ENCODE measurements around the gene KDM6B.
"Not testable (repeated sequence)": the region's sequence is repeated elsewhere in the genome, so short reads cannot be mapped to it uniquely, and the experiment has no call there.

KDM6B gene

DNA sequence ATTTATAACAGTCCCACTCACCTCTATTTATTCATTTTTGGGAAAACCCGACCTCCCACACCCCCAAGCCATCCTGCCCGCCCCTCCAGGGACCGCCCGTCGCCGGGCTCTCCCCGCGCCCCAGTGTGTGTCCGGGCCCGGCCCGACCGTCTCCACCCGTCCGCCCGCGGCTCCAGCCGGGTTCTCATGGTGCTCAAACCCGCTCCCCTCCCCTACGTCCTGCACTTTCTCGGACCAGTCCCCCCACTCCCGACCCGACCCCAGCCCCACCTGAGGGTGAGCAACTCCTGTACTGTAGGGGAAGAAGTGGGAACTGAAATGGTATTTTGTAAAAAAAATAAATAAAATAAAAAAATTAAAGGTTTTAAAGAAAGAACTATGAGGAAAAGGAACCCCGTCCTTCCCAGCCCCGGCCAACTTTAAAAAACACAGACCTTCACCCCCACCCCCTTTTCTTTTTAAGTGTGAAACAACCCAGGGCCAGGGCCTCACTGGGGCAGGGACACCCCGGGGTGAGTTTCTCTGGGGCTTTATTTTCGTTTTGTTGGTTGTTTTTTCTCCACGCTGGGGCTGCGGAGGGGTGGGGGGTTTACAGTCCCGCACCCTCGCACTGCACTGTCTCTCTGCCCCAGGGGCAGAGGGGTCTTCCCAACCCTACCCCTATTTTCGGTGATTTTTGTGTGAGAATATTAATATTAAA lies 20.2 kb downstream of the KDM6B start:
- DNase-seq: no peak

DNA sequence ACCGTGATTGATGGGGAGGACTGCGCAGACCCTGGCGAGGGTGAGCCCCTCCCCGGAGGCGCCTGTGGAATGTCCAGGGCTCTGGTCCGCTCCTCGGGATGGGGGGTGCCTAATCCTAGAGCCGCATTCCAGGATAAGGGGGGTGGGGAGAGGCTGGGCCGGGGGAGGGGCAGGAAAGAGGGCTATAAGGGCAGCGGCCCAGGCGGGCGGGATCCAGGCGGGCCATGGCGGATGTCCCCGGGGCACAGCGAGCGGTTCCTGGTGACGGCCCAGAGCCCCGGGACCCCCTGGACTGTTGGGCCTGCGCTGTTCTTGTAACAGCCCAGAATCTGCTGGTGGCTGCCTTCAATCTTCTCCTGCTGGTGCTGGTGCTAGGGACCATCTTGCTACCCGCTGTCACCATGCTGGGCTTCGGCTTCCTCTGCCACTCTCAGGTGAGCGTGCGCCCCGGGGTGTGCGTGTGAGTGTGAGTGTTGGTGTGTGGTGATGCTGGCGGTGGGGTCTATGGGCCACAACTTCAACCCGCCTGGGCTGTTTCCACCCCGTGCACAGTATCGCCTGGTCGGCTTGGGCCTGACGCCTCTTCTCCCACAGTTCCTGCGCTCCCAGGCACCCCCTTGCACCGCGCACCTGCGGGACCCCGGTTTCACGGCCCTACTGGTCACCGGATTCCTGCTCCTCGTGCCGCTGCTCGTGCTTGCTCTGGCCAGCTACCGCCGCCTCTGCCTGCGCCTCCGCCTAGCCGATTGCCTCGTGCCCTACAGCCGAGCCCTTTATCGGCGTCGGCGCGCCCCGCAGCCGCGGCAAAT lies 21.0 kb downstream of the KDM6B start, which contains the start of gene TMEM88:
TMEM88 (plus strand) TSS at position 216 of the 809 bp plus-strand sequence; CDS start at position 225, 9 bp downstream.
- DNase-seq: no peak

DNA sequence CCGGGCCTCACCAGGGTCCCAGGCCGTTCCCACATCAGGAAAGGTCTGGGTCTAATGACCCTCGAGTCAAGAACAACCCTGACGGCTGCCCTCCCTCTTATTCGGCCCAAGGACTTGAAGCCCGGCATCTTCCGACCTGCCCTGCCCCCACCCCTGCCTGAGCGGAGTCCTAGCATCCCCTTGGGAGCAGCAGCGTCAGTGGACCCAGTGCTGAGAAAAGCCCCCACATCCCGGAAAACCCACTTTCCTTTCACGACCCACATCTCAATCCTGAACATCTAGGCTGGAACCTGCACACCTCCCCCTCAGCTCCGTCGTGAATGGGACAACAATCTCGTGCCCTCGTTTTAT lies 21.6 kb downstream of the KDM6B start:
- no peak for DNase-seq

DNA sequence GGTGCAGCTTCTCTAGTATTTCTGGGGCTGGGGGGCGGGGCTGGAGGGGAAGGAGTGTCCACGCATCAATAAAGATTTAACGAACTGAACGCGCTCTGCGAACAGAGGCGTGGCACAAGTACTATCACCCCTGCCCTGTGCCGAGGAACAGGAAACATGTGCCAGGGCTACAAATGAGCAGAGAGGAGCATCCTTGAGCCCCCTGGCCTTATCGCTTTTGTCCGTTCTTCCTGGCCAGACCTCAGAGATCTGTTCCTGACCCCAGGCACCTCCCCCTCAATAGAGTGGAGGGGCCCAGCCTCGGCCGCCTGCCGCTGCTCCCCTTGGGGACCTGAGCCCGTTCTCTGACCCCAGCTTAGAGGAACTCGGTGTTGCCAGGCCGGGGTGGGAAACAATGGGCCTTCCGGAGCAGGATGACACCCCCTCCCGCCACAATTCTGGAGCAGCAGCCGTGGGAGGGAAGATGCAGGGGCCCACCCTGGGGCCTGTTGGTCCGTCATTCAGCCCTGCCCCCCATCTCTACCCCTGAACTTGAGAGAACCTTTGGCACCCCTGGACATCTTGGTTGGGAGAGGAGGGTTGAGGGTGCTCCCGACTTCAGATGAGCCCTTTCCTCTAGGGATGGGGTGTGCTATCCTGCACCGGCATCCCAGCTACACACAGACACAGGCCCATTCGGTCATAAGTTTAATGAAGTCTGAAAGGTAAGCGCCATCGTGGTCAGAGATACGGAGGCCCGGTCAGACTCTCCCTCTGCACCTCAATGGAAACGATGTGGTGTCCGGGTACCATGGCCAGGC lies 22.2 kb downstream of the KDM6B start:
- DNase-seq: no peak

DNA sequence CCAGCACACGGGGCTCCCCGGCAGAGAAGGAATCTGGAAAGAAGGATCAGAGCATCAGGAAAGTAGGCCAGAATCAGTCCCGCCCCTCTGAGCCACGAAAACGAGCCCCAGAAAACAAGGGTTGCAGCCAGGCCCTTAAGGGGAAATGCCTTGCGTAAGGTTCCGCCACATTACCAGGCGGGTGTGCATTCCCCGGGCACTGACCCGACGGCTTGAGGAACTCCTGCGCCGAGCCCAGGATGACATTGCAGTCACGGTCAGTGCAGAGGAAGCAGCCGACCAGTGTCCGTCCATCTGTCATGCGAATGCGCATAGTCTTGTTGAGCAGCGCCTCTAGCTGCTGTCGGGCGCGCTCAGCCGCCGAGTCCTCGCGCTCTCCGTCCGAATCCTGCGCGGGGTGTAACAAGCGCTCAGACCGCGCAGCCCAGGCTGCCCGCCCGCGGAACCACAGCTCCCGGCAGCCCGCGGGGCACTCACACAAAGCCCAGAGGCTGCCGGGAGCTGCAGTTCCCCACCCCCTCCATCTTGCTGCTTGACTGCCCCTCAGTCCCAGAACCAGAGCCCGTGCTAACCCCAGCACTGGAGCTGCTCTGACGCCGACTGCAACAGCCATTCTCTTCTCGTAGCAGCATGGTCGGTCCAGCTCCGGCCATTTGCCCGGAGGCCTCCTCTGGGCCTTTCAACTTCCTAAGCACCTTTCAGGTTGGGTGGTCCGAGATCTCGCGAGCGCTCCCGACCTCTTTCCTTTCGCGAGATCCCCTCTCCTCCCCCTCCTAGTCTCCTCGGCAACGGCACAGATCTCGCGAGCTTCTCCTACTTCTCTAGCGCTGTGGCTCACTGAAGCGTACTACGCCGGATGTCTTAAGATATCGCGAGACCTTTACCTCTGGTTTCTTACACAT lies 23.0 kb downstream of the KDM6B start, which contains the start of gene NAA38:
NAA38 (minus strand) TSS at position 749 of the 902 bp plus-strand sequence; CDS start at position 653, 96 bp downstream.
- DNase-seq: peak; percentile 100

GRCh38 chr17:7857713-7858521 lies 23.9 kb downstream of the KDM6B start, which contains the start of gene CYB5D1:
TSS of gene CYB5D1 (plus strand) at chr17:7858003. CDS start at chr17:7858135, 132 bp downstream.
- peak; percentile 95 for DNase-seq

DNA sequence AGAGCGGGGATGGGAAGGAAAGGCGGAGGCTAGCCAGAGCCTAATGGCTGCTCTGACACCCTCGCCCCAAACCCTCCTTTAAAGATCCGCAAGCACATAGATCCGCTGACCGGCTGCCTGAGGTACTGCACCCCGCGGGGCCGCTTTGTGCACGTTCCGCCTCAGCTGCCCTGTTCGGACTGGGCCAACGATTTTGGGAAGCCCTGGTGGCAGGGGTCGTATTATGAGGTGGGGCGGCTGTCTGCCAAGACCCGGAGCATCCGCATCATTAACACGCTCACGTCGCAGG lies 24.4 kb downstream of the KDM6B start:
- peak; percentile 50 for DNase-seq

DNA sequence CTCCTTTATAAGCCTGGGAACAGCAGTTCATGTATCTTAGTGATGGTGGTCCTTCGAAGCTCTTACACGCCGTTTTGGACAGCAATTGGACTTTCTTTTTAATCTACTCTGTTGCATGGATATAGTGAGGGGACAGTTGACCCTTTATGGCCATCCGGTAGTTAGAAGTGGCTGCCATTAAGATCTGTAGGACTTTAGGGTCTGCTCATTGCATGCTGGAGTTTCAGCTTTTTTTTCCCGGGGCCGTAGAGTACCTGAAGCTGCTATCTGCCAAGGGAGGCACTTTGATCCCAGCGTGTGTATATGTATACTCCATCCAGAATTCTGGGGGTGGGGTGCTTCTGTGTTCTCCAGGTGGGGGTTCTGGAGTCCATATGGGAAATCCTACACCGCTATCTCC lies 25.0 kb downstream of the KDM6B start:
- no peak for DNase-seq

GRCh38 chr17:7862692-7863437 lies 28.8 kb downstream of the KDM6B start:
- peak; percentile 72 for DNase-seq

DNA sequence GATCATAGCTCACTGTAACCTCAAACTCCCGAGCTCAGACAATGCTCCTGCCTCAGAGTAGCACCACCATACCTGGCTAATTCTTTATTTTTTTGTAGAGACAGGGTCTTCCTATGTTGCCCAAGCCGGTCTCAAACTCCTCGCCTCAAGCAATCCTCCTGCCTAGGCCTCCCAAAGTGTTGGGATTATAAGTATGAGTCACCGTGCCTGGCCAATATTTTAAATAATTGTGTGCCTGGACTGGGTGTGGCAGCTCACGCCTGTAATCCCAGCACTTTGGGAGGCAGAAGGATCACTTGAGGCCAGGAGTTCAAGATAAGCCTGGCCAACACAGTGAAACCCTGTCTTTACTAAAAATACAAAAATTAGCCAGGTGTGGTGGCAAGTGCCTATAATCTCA lies 30.4 kb downstream of the KDM6B start:
- DNase-seq: not testable (repeated sequence)

DNA sequence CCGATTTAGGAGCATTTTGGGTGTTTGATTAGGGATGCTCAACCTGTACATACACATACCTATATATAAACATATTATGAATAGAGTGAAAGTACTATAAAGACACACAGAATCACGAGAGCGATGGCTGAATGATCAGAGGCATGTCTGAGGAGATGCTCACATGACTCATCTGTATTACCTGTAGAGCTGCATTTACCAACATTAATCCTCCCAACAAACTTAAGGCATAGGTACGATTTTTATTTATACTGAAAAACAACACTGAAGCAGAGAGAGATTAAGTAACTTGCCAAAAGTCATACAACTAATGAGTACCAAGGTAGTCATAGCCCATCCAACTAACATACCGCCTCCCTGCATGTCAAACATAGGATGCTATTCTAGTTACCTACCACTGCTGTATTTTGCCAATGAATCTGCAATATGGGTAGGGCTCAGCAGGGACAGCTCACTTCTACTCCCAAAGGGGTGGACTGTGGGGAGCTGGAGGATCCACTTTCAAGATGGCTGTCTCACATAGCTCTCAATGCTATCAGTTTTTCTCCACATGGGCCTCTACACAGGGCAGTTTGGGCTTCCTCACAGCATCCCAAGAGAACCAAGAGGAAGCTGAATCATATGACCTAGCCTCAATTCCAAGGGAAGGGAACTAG lies 31.1 kb downstream of the KDM6B start:
- DNase-seq: no peak

- no peak for DNase-seq
Measured at GRCh38 chr17:7867881-7868329, 33.9 kb downstream of the KDM6B start.

- no peak for DNase-seq
Measured at GRCh38 chr17:7873051-7873450, 39.0 kb downstream of the KDM6B start.

GRCh38 chr17:7875804-7876370 lies 41.9 kb downstream of the KDM6B start:
- DNase-seq: no peak

- DNase-seq: no peak
Measured at GRCh38 chr17:7878234-7878633, 44.2 kb downstream of the KDM6B start.

DNA sequence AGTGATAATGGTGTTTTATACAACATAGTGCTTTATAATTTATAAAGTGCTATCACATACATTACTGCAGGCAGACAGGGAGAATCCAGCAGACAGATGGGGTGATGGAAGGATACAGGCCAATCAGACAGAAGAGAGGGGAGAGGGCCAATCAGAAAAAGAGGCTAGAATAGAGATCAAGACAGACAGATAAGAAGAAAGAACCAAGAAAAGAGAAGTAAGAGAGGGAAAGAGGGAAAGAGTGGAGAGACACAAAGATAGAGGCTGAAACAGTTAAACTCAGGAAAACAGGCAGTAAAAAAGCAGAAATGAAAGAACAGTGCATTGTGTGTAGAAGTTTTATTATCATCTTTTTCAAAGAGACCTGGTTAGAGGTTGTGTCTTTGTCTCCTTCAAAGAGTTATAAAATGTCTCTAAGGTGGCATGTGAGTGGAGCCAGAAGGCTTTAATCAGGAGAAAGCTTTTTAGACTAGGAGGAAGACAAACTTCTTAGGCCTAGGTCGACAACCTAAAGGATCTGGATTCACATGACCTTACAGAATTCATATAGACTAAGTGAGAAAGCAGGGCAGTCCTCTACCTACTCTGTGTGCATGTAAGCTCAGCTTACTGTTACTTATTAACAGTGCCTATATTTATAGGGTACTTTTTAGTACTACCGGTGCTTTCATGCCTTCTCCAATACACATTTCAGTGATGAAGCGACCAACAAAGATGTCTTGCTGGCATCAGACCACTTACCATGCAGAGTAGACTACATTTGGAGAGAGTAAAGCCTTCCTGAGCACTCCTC lies 46.3 kb downstream of the KDM6B start:
- no peak for DNase-seq

DNA sequence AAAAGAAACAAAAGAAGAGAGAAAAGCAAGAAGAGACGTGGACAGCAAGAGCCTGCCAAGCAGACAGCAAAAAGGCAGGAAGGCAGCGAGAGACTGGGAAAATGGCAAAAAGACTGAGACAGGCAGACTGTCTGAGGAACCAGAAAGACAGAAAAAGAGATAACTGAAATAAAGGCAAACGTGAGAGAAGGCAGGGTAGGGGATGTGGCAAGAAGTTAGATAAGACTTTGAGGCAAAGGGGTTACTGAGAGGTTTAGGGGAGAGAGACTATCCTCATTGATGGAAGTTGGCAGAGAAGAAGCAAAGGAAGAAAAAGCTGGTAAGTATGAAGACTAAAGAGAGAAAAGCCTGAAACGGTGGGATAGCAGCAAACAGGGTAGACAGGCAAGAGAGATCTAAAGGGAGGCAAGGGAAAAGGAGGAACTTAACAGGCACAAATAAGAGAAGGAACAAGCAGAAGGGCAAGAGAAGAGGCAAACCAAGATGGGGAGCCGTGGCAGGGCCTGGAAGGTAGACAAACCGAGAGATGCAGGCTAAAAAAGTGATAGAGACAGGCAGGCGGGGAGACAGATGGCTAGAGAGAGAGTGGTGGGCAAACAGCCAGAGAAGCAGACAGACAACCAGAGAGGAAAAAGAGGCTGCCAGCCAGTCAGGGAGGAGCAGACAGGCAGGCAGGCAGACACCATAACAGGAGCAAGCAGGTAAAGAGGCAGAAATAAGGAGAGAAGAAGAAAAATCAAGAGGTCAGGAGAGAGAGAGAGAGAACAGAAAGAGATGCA lies 47.4 kb downstream of the KDM6B start:
- DNase-seq: peak; percentile 22

DNA sequence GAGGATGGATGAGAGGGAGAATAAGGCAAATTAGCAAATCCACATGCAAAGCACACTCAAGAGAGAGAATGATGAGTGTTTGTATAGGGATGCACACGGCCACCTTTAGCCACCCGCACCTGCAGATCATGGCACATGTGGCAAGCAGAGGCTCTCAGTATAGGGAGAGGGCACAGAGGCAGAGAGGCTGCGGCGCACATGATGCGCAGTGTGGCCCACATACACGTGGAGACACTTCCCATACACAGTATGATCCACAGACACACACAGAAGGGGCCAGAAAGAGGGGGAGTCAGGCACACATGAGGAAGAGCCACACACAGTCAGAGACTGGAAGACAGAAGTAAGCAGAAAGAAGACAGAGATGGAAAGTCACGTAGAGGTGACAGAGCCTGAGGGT lies 48.1 kb downstream of the KDM6B start:
- DNase-seq: no peak

All from fibroblast of skin of scalp (primary cell).